NCI-H524 treated with DMSO at 0.1 percent for 48 hours (cell line): ENCODE data around the gene PLEKHA8.
"Not testable (repeated sequence)": the region's sequence is repeated elsewhere in the genome, so short reads cannot be mapped to it uniquely, and the experiment has no call there.

Experiments
- DNase-seq: peaks from one replicate; lab custom pipeline; 2025; lab: John Stamatoyannopoulos, UW

The PLEKHA8 gene

DNA sequence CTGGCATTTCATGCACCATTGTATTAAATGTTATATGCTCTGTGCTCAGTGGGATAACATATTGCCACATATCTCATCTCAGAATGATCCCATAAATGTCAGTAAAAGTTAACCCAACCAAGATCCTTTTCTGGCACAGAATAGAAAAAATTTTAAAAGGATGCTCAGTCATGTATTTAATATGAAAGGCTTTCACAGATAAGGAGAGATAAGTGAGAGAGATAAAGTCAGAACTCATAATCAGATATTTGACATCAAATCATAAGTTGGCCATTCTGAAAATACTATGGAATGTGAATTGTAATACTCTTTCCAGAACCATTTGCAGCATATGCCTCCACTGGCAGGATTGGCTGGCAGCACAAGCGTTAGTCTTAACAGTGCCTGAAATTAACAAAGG, 38.5 kb downstream of the PLEKHA8 start:
- DNase-seq: no peak

DNA sequence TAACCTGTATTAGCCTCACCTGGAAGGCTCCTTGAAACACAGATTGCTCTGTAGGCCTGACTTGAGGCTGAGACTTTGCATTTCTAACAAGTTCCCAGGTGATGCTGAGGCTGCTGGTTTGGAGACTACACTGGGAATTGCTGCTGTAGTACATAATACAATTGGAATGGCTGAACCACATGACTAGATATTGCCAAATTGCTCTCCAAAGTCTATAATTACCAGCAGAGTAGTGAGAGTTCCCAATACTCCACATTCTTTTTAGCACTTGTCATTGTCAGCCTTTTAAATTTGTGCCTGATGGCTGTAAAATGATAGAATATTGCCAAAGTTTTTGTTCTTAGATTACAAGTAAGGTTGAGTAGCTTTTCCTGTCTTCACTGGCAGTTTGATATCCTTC, 39.9 kb downstream of the PLEKHA8 start:
- no peak for DNase-seq

DNA sequence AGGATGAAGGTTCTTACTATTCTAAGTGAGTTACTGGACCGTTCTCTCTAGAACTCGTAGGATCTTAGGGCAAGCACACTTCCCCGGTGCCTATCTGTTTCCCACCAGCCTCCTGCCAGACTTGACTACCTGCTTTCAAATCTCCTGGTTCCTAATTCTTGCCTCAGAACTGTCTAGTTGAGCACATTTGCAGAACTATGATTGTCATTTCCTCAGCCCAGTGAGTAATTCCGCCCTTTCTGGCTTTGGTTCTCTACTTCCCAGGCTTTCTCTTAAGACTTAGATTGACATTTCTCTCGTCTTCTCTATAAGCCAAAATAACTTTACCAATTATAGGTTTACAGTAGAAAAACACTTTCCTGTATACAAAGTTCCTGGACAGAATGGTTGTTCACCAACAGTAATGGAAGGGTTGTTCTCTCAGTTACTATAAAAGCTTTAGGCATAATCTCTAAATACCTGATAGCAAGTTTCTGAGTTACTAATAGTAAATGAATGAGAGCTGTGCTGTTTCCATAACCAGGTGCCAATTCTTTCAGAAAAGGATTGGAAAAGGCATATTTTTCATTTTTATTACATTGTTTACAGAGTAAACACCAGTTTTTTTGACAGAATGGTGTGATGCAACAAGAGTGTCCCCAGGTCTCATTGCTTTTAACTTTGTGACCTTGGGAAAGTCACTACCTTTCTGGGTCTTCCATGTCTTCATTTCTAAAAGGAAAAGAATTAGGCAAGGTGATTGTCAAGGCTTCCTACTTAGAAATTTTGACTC, 41.1 kb downstream of the PLEKHA8 start:
- no peak for DNase-seq

DNA sequence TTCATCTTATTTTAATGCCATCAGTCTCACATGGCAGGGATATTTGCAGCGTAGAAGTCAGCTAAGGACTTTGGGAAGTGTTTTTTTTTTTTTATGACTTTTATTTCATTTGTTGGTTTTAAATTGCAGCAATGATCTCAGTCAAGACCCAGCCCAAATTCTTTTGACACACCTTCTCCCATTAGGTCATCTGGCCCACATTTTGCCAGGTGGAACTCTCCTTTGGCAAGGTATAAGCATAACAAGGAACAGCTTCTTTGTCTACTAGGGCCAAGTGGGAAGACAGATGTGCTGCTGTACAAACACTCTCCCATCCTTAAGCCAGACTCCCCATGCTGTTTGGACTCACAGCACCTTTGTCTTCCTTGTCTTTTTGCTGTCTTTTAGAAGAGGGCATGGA, 41.8 kb downstream of the PLEKHA8 start:
- no peak for DNase-seq

DNA sequence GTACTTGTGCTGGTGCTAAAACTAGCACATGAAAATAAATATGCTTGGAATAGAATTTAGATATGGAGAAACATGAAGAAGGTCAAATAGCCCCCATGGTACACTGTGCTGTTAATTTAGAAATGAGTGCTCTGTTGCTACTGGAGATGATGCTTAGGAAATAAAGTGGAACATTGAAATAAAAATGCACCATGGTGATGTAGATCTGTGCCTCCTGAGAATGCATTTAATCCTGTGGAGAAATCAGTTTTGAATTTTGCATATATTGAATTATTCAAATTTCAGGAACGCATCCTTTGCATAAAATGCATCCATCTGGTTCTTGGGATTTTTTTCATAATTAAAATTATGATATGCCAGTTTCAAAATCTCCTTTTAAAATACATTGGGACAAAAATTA, 44.5 kb downstream of the PLEKHA8 start:
- no peak for DNase-seq

DNA sequence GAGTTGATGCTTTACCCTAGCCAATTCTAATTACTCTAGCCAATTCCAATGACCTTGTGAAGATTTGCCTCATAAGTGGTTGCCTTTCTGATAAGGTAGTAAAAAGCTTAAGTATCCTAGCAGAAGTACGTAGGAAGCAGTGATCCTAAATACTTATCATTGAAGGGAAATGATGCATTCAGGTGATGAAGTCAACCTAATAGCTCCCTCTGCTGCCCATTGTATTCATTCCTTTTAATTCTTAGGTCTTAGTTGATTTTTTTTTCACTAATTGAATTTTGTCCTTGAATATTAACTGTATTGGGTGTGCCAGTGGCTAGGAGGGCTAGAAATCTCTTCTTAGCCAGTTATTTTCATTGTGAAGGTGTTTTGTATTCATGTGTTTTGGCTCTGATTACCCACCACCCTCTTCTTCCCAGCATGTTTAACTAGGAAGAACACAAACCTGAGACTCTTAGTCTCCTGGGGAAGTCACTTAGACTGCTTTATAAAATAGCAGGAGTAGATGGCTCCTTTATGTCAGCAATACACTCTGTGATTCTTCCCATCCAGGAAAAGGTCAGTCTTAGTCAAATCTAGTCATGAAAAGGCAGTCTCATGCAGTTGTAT, 46.3 kb downstream of the PLEKHA8 start:
- no peak for DNase-seq

DNA sequence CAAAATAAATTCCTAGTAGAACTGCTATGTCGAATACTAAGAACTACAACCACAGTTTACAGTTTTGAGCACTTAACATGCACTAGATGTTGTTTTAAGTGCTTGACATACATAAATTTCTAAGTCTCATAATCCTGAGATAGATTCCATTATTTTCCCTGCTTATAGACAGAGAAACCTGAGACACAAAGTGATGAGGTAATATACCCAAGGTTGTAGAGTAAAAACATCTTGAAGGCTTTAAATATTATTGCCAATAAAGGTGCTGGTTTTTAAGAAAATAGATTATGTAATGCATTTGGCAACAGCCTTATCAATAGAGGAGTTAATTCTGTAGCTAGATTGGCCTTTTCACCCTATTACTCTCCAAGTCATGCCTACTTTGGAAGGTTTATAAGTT, 48.2 kb downstream of the PLEKHA8 start:
- no peak for DNase-seq

DNA sequence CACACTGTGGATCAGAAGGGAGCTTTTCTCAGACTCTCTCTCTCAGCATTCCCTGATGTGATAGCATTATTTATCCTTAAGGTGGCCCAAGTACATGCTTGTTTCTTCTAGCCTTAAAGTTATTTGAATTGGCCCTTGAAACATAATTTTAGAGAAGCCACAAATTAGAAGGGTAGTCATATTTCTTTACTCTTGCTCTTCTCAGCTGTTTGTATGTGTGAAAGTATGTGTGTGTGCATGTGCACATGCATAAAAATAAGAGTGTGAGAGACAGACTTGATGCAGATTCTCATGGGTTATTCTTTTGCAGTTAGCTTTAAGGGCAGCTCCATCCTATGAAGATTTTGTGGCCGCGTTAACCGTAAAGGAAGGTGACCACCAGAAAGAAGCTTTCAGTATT, 50.1 kb downstream of the PLEKHA8 start:
- no peak for DNase-seq

DNA sequence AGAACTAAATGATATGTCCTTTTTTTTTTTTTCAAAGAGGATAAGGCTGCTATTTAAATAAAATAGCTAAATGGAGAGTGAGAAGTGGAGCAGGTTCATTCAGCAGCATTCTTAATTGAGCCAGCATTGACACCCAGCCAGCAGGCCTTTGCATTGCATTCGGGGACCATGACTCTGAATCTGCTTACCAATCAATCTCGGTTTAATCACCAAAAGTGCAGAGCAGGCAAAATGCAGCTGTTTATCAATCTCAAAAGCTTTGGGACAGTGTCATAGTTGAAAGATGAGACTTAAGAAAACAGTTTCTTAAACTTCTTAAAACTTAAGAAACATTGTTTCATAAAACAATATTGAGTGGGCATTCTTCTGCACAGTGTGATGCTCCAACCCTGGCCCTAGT, 51.7 kb downstream of the PLEKHA8 start:
- DNase-seq: no peak

DNA sequence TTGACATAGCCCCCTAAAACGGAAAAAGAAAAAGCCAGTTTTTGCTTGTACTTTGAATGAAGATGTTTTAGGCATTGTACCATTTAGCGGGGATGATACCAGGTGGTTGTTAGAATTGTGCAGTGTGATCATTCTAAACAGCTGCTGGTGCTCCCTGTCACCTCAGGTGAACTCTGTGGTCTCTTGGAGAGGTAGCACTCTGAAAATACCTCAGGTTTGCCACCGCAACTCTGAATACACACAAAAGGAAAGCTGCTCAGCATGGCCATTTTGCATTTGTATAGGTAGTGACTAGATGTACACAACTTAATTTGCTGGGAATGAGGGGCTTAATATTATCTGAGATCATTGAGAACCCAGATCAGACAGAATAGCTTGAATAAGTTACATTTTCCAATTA, 52.6 kb downstream of the PLEKHA8 start:
- DNase-seq: no peak

DNA sequence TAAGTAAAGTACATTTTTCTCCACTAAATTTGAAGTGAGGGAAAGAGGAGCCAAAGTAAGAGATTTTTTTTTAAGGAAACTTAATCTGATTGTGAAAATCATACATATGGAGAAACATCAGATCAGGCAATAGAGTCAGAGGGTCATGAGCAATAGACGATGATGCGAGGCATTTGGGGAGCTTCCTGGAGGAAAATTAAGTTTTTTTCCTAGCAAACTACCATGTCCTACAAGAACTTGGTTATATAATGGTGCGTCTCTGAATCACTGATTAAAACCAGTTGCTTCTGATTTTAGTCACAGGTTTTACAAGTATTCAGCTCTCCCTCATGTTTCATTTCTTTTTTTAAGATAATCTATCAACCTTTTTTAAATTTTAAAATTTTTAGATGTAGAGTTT, 54.5 kb downstream of the PLEKHA8 start:
- no peak for DNase-seq

DNA sequence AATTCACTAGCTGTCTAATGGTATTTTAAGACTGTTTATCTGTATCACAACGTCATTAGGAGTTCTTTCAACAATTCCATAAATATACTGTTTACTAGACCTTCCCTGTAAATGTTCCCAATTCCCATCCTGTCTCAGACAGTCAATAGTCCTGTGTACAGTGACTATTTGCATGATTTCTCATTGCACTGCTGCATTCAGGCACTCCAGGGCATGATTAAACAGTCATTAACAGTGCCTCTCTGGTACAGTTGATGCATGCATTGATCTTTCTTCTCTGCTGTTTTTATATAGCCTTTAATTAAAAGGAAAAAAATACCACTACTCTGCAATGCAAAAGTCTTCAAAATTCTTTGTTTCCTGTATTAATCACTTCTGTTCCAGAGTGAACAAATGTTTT, 55.1 kb downstream of the PLEKHA8 start:
- no peak for DNase-seq

DNA sequence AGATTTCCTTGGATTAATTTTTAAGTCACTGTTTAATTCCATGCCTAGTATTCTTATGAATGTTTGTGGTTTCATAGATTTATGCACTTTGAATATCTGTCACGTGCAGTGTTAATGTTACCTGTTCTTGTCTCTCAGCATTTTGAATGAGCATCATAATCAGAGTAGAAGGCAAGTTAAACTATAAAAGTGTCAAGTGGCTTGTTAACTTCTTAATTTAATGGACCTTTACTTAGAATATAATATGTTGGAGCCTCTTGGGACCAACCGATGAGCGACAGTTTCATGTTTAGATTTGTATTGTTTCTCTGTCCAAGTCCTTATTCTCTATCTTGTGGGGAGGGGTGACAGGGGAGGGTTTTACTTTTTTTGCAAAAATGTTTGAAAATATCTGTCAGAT, 56.0 kb downstream of the PLEKHA8 start:
- DNase-seq: no peak

DNA sequence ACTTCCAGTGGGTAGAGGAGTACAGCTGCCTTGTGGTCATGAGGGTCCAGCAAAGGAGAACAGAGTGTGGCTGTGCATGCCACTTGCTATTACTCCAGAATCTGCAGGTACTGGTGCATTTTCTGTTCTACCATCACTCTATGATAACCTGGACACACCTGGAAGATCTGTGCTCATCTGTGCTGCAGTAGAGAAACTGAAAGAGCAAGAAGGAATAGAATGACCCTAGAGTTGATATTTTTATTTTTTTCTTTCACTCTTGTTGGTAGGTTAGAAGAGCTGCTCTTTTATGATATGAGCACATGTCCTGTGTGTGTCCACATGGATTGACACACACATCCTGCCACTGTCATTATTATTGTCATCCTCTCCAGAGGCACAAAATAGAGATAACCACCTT, 58.3 kb downstream of the PLEKHA8 start:
- DNase-seq: no peak

DNA sequence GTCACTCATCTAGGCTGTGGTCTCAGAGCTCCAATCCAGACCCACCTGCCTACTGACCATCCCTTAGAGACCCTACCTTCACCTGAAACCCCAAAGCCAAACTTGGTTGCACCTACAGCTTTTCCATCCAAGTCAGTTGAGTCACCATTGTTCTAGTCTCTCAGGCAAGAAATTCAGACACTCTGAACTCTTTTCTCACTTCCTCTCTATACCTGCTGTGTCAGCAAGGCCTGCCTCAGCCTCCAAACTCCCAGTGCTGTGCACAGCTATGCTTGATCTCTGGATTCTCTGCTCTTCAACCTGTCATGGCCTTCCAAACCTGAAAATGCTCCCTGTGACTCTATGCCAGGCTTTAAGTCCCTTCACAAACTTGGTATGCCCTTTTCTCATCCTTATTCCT, 59.2 kb downstream of the PLEKHA8 start:
- DNase-seq: no peak

DNA sequence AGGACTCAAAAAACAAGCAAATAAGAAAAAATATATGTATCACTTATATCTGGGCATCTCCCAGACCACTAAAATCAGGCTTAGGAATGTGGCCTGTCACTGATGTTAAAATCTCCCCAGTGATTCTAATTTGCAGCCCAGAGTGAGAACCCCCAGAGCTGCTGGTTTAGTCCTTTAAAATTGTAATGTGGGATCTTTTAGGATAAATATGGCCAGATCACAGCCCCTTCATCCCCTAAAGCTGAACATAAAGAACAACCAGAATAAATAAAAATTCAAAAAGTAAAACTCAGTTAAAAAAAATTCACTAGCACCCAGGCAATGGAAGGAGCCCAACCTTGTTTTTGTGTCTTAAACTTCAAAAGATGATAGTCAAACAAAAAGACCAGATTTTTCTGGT, 60.1 kb downstream of the PLEKHA8 start:
- DNase-seq: no peak

DNA sequence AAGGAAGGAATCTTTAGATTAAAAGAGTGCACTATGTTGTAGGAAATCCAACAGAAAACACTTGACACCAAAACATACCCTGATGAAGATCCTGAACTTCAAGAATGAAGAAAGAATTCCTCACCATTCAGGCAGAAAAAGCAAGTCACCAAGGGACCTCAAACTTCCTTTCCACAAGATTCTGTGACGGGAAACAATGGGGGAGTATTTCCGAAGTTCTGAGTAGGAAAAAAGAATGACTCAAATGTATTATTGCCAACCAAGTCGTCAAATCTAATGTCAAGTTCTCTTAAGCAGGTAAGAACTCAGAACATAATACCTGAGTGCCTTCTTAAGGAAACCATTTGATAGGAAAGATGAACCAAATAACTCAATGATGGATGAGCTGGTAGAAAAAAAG, 61.9 kb downstream of the PLEKHA8 start:
- DNase-seq: no peak

DNA sequence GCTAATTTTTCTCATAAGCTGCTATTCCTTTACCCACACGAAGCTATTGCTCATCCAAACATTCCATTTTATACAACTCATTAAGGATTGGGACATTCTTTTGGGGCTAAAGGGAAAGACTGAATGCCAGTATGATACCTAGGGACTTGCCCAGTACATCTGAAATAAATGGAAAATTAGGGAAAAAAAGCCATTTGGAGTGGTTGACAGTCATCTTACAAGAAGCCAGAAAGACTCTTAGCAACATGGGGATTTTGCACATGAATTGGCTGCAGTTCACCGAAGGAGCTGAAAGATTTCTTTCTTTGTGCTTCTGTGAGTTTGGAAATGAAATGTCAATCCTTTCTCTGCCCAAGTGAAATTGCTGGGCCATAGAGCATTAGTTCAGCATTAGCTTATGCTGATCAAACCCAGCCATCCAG, 63.3 kb downstream of the PLEKHA8 start:
- DNase-seq: no peak

DNA sequence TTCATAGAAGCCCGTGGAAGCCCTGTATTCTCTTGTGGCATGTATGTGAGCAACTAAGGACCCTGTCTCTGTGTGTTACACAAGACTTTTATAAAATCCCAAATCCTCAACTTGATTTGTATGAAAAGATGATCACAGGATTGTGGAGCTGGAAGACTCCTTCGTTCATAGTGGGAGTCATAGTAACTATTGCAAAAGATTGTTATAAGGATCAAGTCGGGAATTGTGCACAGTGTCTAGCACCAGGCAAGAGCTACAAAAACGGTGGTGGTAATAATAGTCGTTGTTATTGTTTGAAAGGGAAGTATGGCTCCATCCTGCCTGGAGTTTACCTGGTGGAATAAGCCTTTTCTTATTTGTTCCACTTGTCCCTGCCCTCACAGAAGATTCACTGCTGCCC, 63.8 kb downstream of the PLEKHA8 start:
- DNase-seq: no peak

DNA sequence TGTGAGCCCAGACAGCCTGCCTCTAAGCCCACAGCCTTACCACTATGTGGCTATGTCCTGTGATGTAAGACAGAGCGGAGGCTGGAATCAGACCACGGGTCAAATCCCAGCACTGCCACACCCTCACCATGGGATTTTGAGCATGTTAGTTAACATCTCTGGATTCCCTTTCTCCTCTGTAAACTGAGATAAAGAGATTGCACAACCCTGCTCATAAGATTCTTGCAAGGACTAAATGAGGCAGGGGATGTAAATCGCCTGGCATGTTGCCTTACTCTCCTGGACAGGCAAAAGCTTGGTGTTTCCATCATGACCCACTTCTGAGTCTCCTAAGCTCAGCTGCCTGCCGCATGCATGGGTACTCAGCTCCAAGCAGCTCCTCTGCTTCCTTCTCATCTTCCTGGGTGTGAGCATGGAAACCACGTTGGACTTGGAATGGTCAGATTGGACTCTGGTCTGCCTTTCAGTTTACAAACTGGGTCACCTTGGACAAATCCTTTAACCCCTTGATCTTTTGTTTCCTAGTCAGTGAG, 65.3 kb downstream of the PLEKHA8 start:
- DNase-seq: no peak

DNA sequence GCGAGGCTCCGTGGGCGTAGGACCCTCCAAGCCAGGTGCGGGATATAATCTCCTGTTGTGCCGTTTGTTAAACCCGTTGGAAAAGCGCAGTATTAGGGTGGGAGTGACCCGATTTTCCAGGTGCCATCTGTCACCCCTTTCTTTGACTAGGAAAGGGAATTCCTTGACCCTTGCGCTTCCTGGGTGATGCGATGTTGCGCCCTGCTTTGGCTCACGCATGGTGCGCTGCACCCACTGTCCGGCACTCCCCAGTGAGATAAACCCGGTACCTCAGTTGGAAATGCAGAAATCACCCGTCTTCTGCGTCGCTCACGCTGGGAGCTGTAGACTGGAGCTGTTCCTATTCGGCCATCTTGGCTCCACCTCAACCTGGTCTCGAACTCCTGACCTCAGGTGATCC, 70.4 kb downstream of the PLEKHA8 start:
- DNase-seq: not testable (repeated sequence)

DNA sequence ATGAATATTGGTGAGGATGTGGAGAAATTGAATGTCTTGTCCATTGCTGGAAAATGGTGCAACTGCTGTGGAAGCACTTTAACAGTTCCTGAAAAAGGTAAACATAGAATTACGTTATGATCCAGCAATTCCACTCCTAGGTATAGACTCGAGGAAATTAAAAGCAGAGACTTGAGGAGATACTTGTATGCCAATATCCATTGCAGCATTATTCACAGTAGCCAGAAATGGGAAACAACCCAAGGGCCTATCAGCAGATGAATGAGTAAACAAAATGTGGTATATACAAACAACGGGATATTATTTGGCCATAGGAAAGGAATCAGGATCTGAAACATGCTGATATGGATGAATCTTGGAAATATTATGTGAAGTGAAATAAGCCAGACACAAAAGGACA, 74.1 kb downstream of the PLEKHA8 start:
- no peak for DNase-seq

DNA sequence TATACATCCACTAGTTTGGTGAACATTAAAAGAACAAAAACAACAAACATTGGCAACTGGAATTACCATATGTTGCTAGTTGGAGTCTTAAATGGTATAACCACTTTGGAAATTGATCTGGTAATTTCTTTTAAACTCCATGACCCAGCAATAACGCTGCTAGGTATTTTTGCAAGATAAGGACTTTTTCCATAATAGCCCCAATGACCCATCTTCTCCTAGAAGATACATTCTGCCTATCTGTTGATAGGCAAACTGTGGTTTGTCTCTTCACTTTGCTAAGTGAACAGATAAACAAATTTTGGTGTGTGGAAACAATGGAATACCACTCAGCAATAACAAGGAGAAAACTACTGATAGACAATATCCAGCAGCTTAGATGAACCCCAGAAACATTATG, 75.9 kb downstream of the PLEKHA8 start:
- no peak for DNase-seq
